ENCODE data around the gene LMNTD2. TPM values are rescaled to one million over a fixed set of nuclear protein-coding genes. Genes with fewer than 3 reads are reported as not detected.
"Not testable (repeated sequence)": the region's sequence is repeated elsewhere in the genome, so short reads cannot be mapped to it uniquely, and the experiment has no call there.

The LMNTD2 gene
- total RNA-seq, 2 experiments from 2014 or later, result 2.7 to 4.9 TPM

- peaks cover 6% of the 10 kb centered on the region for H3K4me1 Mint-ChIP-seq
- no peaks in the 10 kb centered on the region for H3K9me3 Mint-ChIP-seq (ENCODE audit: low read depth)
- H3K4me3 Mint-ChIP-seq, result no peak overlapping the region
- DNase-seq (no peak), ATAC-seq (no peak)
- H3K36me3 Mint-ChIP-seq (ENCODE audit: low read depth), result peaks cover 1% of the 10 kb centered on the region
- ChIA-PET POLR2A (interaction anchor here (0.6 kb wide), 1 partner anchor 288 kb away, joined by 3 read pairs; the partner anchor contains the start of gene PNPLA2), CTCF (no interaction called here)
- intact Hi-C loops (cut with DNase I, micrococcal nuclease), result no loop called here
- no peak overlapping the region for H3K27ac Mint-ChIP-seq
- H3K27me3 Mint-ChIP-seq, result no peaks in the 10 kb centered on the region
Measured at GRCh38 chr11:530960-531831, 29.3 kb downstream of the LMNTD2 start.

- intact Hi-C loops (cut with DNase I, micrococcal nuclease), result no loop called here
- H3K27me3 Mint-ChIP-seq, result no peaks in the 10 kb centered on the region
- peaks cover 5% of the 10 kb centered on the region for H3K4me1 Mint-ChIP-seq
- no peak overlapping the region for H3K4me3 Mint-ChIP-seq
- DNase-seq, result no peak
- no peaks in the 10 kb centered on the region for H3K9me3 Mint-ChIP-seq (ENCODE audit: low read depth)
- no peak overlapping the region for H3K27ac Mint-ChIP-seq
- no peak for ATAC-seq
- H3K36me3 Mint-ChIP-seq (ENCODE audit: low read depth), result peaks cover 1% of the 10 kb centered on the region
- ChIA-PET POLR2A (no interaction called here), CTCF (no interaction called here)
Measured at GRCh38 chr11:529728-530411, 30.7 kb downstream of the LMNTD2 start.

GRCh38 chr11:528815-529727 lies 31.5 kb downstream of the LMNTD2 start:
- H3K27ac Mint-ChIP-seq, result no peak overlapping the region
- DNase-seq (no peak), ATAC-seq (peak; percentile 12)
- CTCF ChIA-PET, result no interaction called here
- H3K27me3 Mint-ChIP-seq, result no peaks in the 10 kb centered on the region
- no peaks in the 10 kb centered on the region for H3K9me3 Mint-ChIP-seq (ENCODE audit: low read depth)
- POLR2A ChIA-PET, result no interaction called here
- H3K36me3 Mint-ChIP-seq (ENCODE audit: low read depth), result peaks cover 1% of the 10 kb centered on the region
- peaks cover 3% of the 10 kb centered on the region for H3K4me1 Mint-ChIP-seq
- H3K4me3 Mint-ChIP-seq, result no peak overlapping the region
- intact Hi-C loops (cut with DNase I, micrococcal nuclease), result no loop called here

GRCh38 chr11:528166-528814 lies 32.2 kb downstream of the LMNTD2 start:
- no peaks in the 10 kb centered on the region for H3K27me3 Mint-ChIP-seq
- ChIA-PET POLR2A (interaction anchor here (0.6 kb wide), 1 partner anchor 298 kb away, joined by 3 read pairs; no protein-coding TSS in a partner anchor), CTCF (no interaction called here)
- intact Hi-C loops (cut with DNase I, micrococcal nuclease), result no loop called here
- H3K4me1 Mint-ChIP-seq, result no peaks in the 10 kb centered on the region
- H3K27ac Mint-ChIP-seq, result no peak overlapping the region
- ATAC-seq, result no peak
- H3K36me3 Mint-ChIP-seq (ENCODE audit: low read depth), result peaks cover 1% of the 10 kb centered on the region
- no peak overlapping the region for H3K4me3 Mint-ChIP-seq
- H3K9me3 Mint-ChIP-seq (ENCODE audit: low read depth), result no peaks in the 10 kb centered on the region
- no peak for DNase-seq

- intact Hi-C loops (cut with DNase I, micrococcal nuclease), result no loop called here
- Mint-ChIP-seq H3K27ac (no peak overlapping the region), H3K36me3 (ENCODE audit: low read depth) (no peaks in the 10 kb centered on the region), H3K27me3 (no peaks in the 10 kb centered on the region), H3K9me3 (ENCODE audit: low read depth) (no peaks in the 10 kb centered on the region), H3K4me1 (no peaks in the 10 kb centered on the region), H3K4me3 (no peak overlapping the region)
- ChIA-PET POLR2A (no interaction called here), CTCF (no interaction called here)
- DNase-seq (no peak), ATAC-seq (no peak)
Measured at GRCh38 chr11:526192-526591, 34.3 kb downstream of the LMNTD2 start.

DNA sequence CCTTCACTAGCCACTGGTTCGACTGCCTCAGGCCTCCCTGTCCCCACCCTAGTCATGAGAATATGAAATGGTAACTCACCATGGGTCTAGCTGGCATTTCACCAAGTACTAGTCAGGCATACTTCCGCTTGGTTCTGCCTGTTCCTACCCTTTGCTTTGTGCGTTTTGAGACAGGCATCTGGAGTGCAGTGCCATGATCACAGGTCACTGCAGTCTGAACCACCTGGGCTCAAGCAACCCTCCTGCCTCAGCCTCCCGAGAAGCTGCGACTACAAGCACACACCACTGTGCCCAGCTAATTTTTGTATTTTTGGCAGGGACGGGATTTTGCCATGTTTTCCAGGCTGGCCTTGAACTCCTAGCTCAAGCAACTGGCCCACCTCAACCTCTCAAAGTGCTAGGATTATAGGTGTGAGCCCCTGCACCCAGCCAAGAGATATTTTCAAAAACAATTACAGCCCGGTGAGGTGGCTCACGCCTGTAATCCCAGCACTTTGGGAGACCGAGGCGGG lies 39.3 kb downstream of the LMNTD2 start:
- ATAC-seq, result no peak
- intact Hi-C loops (cut with DNase I, micrococcal nuclease), result no loop called here

GRCh38 chr11:520428-521176 lies 39.9 kb downstream of the LMNTD2 start:
- intact Hi-C loops (cut with DNase I, micrococcal nuclease), result no loop called here
- no peak overlapping the region for H3K4me3 Mint-ChIP-seq
- DNase-seq, result peak; percentile 61
- H3K27me3 Mint-ChIP-seq, result no peaks in the 10 kb centered on the region
- peaks cover 2% of the 10 kb centered on the region for H3K9me3 Mint-ChIP-seq (ENCODE audit: low read depth)
- CTCF ChIA-PET, result interaction anchor here (0.5 to 1.1 kb wide), 7 partner anchors 8 to 112 kb away, joined by 3 to 5 read pairs (median 3); no protein-coding TSS in a partner anchor
- ATAC-seq, result no peak
- H3K27ac Mint-ChIP-seq, result no peak overlapping the region
- peaks cover 4% of the 10 kb centered on the region for H3K36me3 Mint-ChIP-seq (ENCODE audit: low read depth)
- POLR2A ChIA-PET, result no interaction called here
- H3K4me1 Mint-ChIP-seq, result peaks cover 3% of the 10 kb centered on the region

More for the DNA sequence above, 39.3 kb downstream of the LMNTD2 start:
- ChIA-PET CTCF (interaction anchor here (0.6 to 1.1 kb wide), 7 partner anchors 9 to 138 kb away, joined by 3 to 5 read pairs (median 3); no protein-coding TSS in a partner anchor), POLR2A (no interaction called here)
- Mint-ChIP-seq H3K9me3 (ENCODE audit: low read depth) (no peaks in the 10 kb centered on the region), H3K4me3 (no peak overlapping the region), H3K27ac (no peak overlapping the region), H3K4me1 (peaks cover 3% of the 10 kb centered on the region), H3K36me3 (ENCODE audit: low read depth) (peaks cover 2% of the 10 kb centered on the region), H3K27me3 (no peaks in the 10 kb centered on the region)
- DNase-seq, result no peak

GRCh38 chr11:518463-519202 lies 41.9 kb downstream of the LMNTD2 start:
- intact Hi-C loops (cut with DNase I, micrococcal nuclease), result loop anchor here (1.0 to 2.0 kb wide), 8 partner anchors 11 to 282 kb away; partner anchors contain the start of genes RNH1 (in 2 of the 2), HRAS (in 1 of the 2), PSMD13 (in 1 of the 2) and SIRT3 (in 1 of the 2)
- Mint-ChIP-seq H3K27me3 (no peaks in the 10 kb centered on the region), H3K4me1 (peaks cover 3% of the 10 kb centered on the region), H3K9me3 (ENCODE audit: low read depth) (peaks cover 2% of the 10 kb centered on the region), H3K36me3 (ENCODE audit: low read depth) (peaks cover 9% of the 10 kb centered on the region), H3K4me3 (peak overlapping the region; percentile 67), H3K27ac (peak overlapping the region; percentile 85)
- POLR2A ChIA-PET, result interaction anchor here (0.5 to 1.3 kb wide), 3 partner anchors 12 to 252 kb away, joined by 3 to 6 read pairs (median 4); no protein-coding TSS in a partner anchor
- CTCF ChIA-PET, result interaction anchor here (0.6 to 2.0 kb wide), 24 partner anchors 9 to 309 kb away, joined by 3 to 9 read pairs (median 4); partner anchors contain the start of genes PTDSS2 and RNH1
- ATAC-seq (peak; percentile 95), DNase-seq (peak; percentile 94)

DNA sequence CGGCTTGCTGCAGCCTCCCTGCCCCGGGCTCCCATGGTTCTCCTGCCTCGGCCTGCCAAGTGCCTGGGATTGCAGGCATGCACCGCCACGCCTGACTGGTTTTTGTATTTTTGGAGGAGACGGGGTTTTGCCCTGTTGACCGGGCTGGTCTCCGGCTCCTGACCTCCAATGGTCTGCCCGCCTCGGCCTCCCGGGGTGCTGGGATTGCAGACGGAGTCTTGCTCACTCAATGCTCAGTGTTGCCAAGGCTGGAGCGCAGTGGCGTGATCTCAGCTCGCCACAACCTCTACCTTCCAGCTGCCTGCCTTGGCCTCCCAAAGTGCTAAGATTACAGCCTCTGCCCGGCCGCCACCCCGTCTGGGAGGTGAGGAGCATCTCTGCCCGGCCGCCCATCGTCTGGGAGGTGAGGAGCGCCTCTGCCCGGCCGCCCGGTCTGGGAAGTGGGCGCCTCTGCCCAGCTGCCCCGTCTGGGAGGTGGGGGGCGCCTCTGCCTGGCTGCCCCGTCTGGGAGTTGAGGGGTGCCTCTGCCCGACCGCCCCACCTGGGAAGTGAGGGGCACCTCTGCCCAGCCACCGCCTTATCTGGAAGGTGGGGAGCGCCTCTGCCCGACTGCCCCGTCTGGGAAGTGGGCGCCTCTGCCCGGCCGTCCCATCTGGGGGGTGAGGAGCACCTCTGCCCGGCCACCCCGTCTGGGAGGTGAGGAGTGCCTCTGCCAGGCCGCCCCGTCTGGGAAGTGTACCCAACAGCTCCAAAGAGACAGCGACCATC lies 43.4 kb downstream of the LMNTD2 start:
- H3K36me3 Mint-ChIP-seq (ENCODE audit: low read depth), result peaks cover 15% of the 10 kb centered on the region
- H3K4me3 Mint-ChIP-seq; intact Hi-C loops (cut with DNase I, micrococcal nuclease); DNase-seq; H3K27me3 Mint-ChIP-seq; H3K9me3 Mint-ChIP-seq (ENCODE audit: low read depth); H3K4me1 Mint-ChIP-seq; ATAC-seq; H3K27ac Mint-ChIP-seq; POLR2A ChIA-PET: not testable (repeated sequence)
- CTCF ChIA-PET, result interaction anchor here (0.7 kb wide), 1 partner anchor 59 kb away, joined by 4 read pairs; no protein-coding TSS in a partner anchor

Measured in activated CD4-positive, alpha-beta T cell treated with anti-CD3 and anti-CD28 coated beads for 36 hours (primary cell).